ENCODE measurements around the gene AJM1.

DNA sequence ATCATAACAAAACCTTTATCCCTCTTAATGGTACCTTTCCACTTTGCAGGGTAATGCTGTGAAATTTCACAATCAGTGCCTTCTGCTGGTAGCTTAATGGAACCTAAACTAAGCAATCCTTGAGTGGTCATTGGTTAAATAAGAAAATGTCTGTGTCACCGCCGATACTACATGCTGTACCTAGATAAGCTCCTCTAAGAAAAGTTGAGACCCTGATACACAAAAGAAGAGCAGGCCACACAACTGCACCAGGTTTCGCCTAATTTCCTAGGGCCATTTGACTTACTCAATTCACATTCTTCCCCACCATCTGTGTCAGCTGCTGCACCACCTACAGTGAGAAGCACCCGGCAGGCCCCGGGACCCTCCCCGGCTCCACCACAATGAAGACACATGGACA lies 32.9 kb downstream of the AJM1 start:
- TF ChIP-seq, protein P1, sequence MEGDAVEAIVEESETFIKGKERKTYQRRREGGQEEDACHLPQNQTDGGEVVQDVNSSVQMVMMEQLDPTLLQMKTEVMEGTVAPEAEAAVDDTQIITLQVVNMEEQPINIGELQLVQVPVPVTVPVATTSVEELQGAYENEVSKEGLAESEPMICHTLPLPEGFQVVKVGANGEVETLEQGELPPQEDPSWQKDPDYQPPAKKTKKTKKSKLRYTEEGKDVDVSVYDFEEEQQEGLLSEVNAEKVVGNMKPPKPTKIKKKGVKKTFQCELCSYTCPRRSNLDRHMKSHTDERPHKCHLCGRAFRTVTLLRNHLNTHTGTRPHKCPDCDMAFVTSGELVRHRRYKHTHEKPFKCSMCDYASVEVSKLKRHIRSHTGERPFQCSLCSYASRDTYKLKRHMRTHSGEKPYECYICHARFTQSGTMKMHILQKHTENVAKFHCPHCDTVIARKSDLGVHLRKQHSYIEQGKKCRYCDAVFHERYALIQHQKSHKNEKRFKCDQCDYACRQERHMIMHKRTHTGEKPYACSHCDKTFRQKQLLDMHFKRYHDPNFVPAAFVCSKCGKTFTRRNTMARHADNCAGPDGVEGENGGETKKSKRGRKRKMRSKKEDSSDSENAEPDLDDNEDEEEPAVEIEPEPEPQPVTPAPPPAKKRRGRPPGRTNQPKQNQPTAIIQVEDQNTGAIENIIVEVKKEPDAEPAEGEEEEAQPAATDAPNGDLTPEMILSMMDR (conservative IDR thresholded peaks at IDR 0.05; ENCODE audit: low read length) = no peak
- TF ChIP-seq EZH2phosphoT487 (IDR thresholded peaks at IDR 0.05; ENCODE audit: borderline replicate concordance, low read depth, low read length) = no peak

All from OCI-LY7 (cell line).